ENCODE measurements around the gene PCDHGB4. TPM values are rescaled to one million over a fixed set of nuclear protein-coding genes. Genes with fewer than 3 reads are reported as not detected.

Gene PCDHGB4
- total RNA-seq, 1 donor from 2014 or later: 3.6 TPM

DNA sequence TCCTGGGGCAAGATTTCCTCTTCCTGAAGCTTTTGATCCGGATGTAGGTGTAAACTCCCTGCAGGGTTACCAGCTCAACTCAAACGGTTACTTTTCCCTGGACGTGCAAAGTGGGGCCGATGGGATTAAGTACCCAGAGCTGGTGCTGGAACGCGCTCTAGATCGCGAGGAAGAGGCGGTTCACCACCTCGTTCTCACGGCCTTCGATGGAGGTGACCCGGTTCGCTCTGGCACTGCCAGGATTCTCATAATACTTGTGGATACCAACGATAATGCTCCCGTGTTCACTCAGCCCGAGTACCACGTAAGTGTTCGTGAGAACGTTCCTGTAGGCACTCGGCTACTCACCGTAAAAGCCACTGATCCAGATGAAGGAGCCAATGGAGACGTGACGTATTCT, 31.9 kb upstream of the PCDHGB4 start:
- no peaks in the 10 kb centered on the region for H3K4me1 ChIP-seq
- H3K9me3 ChIP-seq: peaks cover 81 to 99% of the 10 kb centered on the region in 2 donors
- TF ChIP-seq, protein P1, sequence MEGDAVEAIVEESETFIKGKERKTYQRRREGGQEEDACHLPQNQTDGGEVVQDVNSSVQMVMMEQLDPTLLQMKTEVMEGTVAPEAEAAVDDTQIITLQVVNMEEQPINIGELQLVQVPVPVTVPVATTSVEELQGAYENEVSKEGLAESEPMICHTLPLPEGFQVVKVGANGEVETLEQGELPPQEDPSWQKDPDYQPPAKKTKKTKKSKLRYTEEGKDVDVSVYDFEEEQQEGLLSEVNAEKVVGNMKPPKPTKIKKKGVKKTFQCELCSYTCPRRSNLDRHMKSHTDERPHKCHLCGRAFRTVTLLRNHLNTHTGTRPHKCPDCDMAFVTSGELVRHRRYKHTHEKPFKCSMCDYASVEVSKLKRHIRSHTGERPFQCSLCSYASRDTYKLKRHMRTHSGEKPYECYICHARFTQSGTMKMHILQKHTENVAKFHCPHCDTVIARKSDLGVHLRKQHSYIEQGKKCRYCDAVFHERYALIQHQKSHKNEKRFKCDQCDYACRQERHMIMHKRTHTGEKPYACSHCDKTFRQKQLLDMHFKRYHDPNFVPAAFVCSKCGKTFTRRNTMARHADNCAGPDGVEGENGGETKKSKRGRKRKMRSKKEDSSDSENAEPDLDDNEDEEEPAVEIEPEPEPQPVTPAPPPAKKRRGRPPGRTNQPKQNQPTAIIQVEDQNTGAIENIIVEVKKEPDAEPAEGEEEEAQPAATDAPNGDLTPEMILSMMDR (IDR thresholded peaks at IDR 0.05): no peak
- intact Hi-C loops (cut with DNase I): no loop called here
- no peaks in the 10 kb centered on the region for H3K27me3 ChIP-seq
- H3K27ac ChIP-seq: no peak overlapping the region
- H3K4me3 ChIP-seq: peak overlapping the region; percentile 29 to 30
- peaks cover 0 to 4% of the 10 kb centered on the region in 2 donors for H3K36me3 ChIP-seq
- DNase-seq (ENCODE audit: low spot score in 2 of 2): no peak

DNA sequence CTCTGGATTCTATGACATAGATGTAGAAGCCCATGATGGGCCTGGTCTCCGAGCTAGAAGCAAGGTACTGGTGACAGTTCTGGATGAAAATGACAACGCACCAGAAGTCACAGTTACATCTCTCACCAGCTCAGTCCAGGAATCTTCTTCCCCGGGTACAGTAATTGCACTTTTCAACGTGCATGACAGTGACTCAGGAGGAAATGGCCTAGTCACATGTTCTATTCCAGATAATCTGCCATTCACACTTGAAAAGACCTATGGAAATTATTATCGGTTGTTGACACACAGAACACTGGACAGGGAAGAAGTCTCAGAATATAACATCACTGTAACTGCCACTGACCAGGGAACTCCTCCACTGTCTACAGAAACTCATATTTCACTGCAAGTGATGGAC, 31.4 kb upstream of the PCDHGB4 start:
- no peak overlapping the region for H3K4me3 ChIP-seq
- intact Hi-C loops (cut with DNase I): no loop called here
- no peaks in the 10 kb centered on the region for H3K4me1 ChIP-seq
- H3K27ac ChIP-seq: no peak overlapping the region
- H3K9me3 ChIP-seq: peaks cover 81 to 99% of the 10 kb centered on the region in 2 donors
- no peak for DNase-seq (ENCODE audit: low spot score in 2 of 2)
- H3K36me3 ChIP-seq: peaks cover 0 to 4% of the 10 kb centered on the region in 2 donors
- TF ChIP-seq, protein P1 (IDR thresholded peaks at IDR 0.05): no peak
- H3K27me3 ChIP-seq: no peaks in the 10 kb centered on the region

DNA sequence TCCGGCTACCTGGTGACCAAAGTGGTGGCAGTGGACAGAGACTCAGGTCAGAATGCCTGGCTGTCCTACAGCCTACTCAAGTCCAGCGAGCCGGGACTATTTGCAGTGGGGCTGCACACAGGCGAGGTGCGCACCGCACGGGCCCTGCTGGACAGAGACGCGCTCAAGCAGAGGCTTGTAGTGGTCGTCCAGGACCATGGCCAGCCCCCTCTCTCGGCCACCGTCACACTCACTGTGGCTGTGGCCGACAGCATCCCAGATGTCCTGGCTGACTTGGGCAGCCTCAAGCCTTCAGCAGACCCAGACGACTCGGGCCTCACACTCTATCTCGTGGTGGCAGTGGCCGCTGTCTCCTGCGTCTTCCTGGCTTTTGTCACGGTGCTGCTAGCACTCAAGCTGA, 30.5 kb upstream of the PCDHGB4 start:
- Histone ChIP-seq H3K9me3 (peaks cover 82 to 97% of the 10 kb centered on the region in 2 donors), H3K27ac (no peak overlapping the region), H3K4me1 (no peaks in the 10 kb centered on the region), H3K27me3 (no peaks in the 10 kb centered on the region), H3K4me3 (no peak overlapping the region), H3K36me3 (peaks cover 0 to 4% of the 10 kb centered on the region in 2 donors)
- no peak for DNase-seq (ENCODE audit: low spot score in 2 of 2)
- TF ChIP-seq, protein P1 (IDR thresholded peaks at IDR 0.05): no peak
- intact Hi-C loops (cut with DNase I): no loop called here

DNA sequence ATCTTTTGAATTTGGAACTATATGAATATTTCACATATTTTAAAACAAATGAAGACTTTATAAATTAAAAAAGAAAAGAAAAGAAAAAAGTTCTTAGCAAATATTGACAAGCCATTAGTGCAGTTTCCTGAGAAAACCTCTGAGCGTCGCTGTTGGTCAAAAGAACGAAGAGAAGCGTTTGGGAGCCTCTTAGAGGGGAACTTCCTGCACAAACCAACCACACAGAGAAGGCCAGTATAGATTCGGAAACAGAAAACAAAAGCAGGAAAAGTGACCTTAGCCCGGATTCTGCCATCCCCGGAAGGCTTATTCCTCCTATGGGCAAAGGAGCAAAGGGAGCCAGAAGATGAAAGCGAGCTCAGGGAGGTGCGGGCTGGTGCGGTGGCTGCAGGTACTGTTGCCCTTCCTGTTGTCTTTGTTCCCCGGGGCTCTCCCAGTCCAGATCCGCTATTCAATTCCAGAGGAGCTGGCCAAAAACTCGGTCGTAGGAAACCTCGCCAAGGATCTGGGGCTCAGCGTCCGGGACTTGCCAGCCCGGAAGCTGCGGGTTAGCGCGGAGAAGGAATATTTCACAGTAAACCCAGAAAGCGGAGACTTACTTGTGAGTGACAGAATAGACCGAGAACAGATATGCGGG, 27.6 kb upstream of the PCDHGB4 start, which contains the start of gene PCDHGB2:
TSS of gene PCDHGB2 (plus strand) at position 205 of the 637 bp plus-strand sequence. CDS start at position 347, 142 bp downstream.
- H3K36me3 ChIP-seq: peaks cover 0 to 3% of the 10 kb centered on the region in 2 donors
- TF ChIP-seq, protein P1 (IDR thresholded peaks at IDR 0.05): peak in 1 of 3 experiments; percentile 22
- no peaks in the 10 kb centered on the region for H3K4me1 ChIP-seq
- intact Hi-C loops (cut with DNase I): no loop called here
- no peaks in the 10 kb centered on the region for H3K27me3 ChIP-seq
- DNase-seq (ENCODE audit: low spot score in 2 of 2): no peak
- H3K4me3 ChIP-seq: peak within 1 kb of the TSS; percentile 18 to 25
- H3K9me3 ChIP-seq: peaks cover 96 to 97% of the 10 kb centered on the region in 2 donors
- no peak within 1 kb of the TSS for H3K27ac ChIP-seq

DNA sequence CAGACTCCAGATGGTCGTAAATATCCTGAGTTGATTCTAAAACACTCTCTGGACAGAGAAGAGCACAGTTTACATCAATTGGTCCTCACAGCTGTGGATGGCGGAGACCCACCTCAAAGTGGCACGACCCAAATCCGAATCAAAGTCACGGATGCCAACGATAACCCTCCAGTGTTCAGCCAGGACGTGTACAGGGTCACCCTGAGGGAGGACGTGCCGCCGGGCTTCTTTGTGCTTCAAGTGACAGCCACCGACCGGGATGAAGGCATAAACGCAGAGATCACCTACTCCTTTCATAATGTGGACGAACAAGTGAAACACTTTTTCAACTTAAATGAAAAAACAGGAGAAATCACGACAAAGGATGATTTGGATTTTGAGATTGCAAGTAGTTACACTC, 26.8 kb upstream of the PCDHGB4 start:
- DNase-seq (ENCODE audit: low spot score in 2 of 2): no peak
- Histone ChIP-seq H3K4me3 (peak overlapping the region in 1 of 2 donors; percentile 25), H3K27me3 (no peaks in the 10 kb centered on the region), H3K36me3 (no peaks in the 10 kb centered on the region), H3K27ac (no peak overlapping the region), H3K4me1 (no peaks in the 10 kb centered on the region), H3K9me3 (peaks cover 96 to 97% of the 10 kb centered on the region in 2 donors)
- intact Hi-C loops (cut with DNase I): no loop called here
- TF ChIP-seq, protein P1 (IDR thresholded peaks at IDR 0.05): no peak
